ENCODE measurements around the gene EFNB2. TPM values are rescaled to one million over a fixed set of nuclear protein-coding genes. Genes with fewer than 3 reads are reported as not detected.

Gene EFNB2
- total and polyA plus RNA-seq, 2 of the 8 experiments (the other 6 are each of a cell fraction or from before 2014, with no cell fraction given): 8.2 to 12.0 TPM

GRCh38 chr13:106568299-106569003 lies 33.0 kb upstream of the EFNB2 start:
- no peak overlapping the region for H3K4ac ChIP-seq (replicated peaks; ENCODE audit: insufficient read length, low read depth, low read length)
- no peak overlapping the region for H4K5ac ChIP-seq (ENCODE audit: insufficient read length, low read depth, low read length)
- FAIRE-seq (no peak), DNase-seq (ENCODE audit: low read depth in 1 of 2, low spot score in 2 of 2) (no peak)
- H3K23me2 ChIP-seq (ENCODE audit: low read depth, low read length): peaks cover 6% of the 10 kb centered on the region
- no peaks in the 10 kb centered on the region for H3K9me3 ChIP-seq (ENCODE audit: insufficient read depth in 2 of 2, low read depth in 1 of 2, low read length in 1 of 2)
- no peak overlapping the region; the same call in 1 of the 2 replicates for H2BK5ac ChIP-seq (ENCODE audit: low read depth, low read length)
- H4K8ac ChIP-seq (ENCODE audit: extremely low read depth, insufficient read depth, low read length): no peak overlapping the region
- H2AFZ ChIP-seq (ENCODE audit: low read length): peak overlapping the region; percentile 73
- no peak overlapping the region for H2BK20ac ChIP-seq (ENCODE audit: low read length)
- H3K27ac ChIP-seq (ENCODE audit: low read depth, low read length): 0 out of 2 replicates have a peak overlapping the region, but pooled peaks have one; percentile 9
- no peak overlapping the region for H3K23ac ChIP-seq (ENCODE audit: insufficient read length)
- H3K18ac ChIP-seq (ENCODE audit: extremely low read depth, low read length): no peak overlapping the region; the same call in 1 of the 2 replicates
- H2BK12ac ChIP-seq (ENCODE audit: low read depth, low read length): peak overlapping the region; percentile 29; the same call in 1 of the 2 replicates
- WGBS, 2 experiments (ENCODE audit: extremely low coverage in 1 of 2, insufficient coverage in 1 of 2, insufficient read length in 1 of 2, insufficient replicate concordance in 2 of 2, low coverage in 1 of 2, low lambda C conversion rate in 2 of 2, missing lambda C conversion rate in 1 of 2): 26% methylated on average over 11 of the region's 11 CpGs; no CpG with 5 or more reads in 1 of the 2 experiments
- no peak overlapping the region for H4K91ac ChIP-seq (replicated peaks; ENCODE audit: insufficient read length, low read length)
- TF ChIP-seq POLR2AphosphoS5 (IDR thresholded peaks at IDR 0.05; ENCODE audit: low read depth, low read length): no peak
- 0 out of 2 replicates have a peak overlapping the region, but pooled peaks have one; percentile 65 for H2BK15ac ChIP-seq (ENCODE audit: low read length)
- H3K4me3 ChIP-seq (ENCODE audit: extremely low read depth in 1 of 4, insufficient read depth in 2 of 4, low read depth in 3 of 4, low read length in 4 of 4): peak overlapping the region; percentile 89 to 98 (median 94)
- no peaks in the 10 kb centered on the region for H3K36me3 ChIP-seq (ENCODE audit: control insufficient read depth in 2 of 4, insufficient read depth in 4 of 4, low read length in 3 of 4)
- H3K56ac ChIP-seq (replicated peaks; ENCODE audit: insufficient read length, low read depth, low read length): no peak overlapping the region
- peak overlapping the region in 3 of 4 experiments; percentile 83 to 99 (median 98); a peak in 5 of 7 replicates for H3K9ac ChIP-seq (replicated peaks in 1 of 4; ENCODE audit: extremely low read depth in 1 of 4, low read depth in 3 of 4, low read length in 3 of 4)
- no peak overlapping the region for H2BK120ac ChIP-seq (replicated peaks; ENCODE audit: low read depth, low read length)
- peak overlapping the region; percentile 66 to 72 for H3K4me2 ChIP-seq (ENCODE audit: insufficient read depth in 1 of 2, low read depth in 2 of 2, low read length in 2 of 2)
- ChIA-PET POLR2A (ENCODE audit: partially characterized antibody) (interaction anchor here (0.9 to 3.7 kb wide), 8 partner anchors 9 to 228 kb away, joined by 3 to 15 read pairs (median 5); partner anchors contain the start of gene EFNB2), CTCF (ENCODE audit: partially characterized antibody) (interaction anchor here (0.6 to 2.1 kb wide), 2 partner anchors 31 to 52 kb away, joined by 3 to 10 read pairs; no protein-coding TSS in a partner anchor)
- H3K79me2 ChIP-seq (ENCODE audit: control insufficient read depth in 1 of 2, insufficient read depth in 2 of 2, low read length in 2 of 2): peaks cover 44 to 55% of the 10 kb centered on the region in 2 experiments
- peaks cover 4 to 13% (median 10%) of the 10 kb centered on the region in 4 experiments; a peak in 5 of 7 replicates for H3K4me1 ChIP-seq (replicated peaks in 1 of 4; ENCODE audit: control insufficient read depth in 3 of 4, insufficient read depth in 4 of 4, low read length in 3 of 4)
- H4K20me1 ChIP-seq (replicated peaks in 1 of 2; ENCODE audit: control insufficient read depth in 1 of 2, insufficient read depth in 2 of 2, low read length in 2 of 2): peaks cover 22 to 32% of the 10 kb centered on the region in 2 experiments
- no peaks in the 10 kb centered on the region for H3K79me1 ChIP-seq (ENCODE audit: low read depth, low read length)
- H3K14ac ChIP-seq (ENCODE audit: insufficient read length): no peak overlapping the region
- no peaks in the 10 kb centered on the region for H3K27me3 ChIP-seq (replicated peaks in 1 of 4; ENCODE audit: control insufficient read depth in 3 of 4, extremely low read depth in 1 of 4, insufficient read depth in 3 of 4, low read length in 3 of 4)
- H2AK5ac ChIP-seq (ENCODE audit: low read depth, low read length): no peak overlapping the region; the same call in 1 of the 2 replicates

All from H1 (cell line).